Activated T-cell treated with anti-CD3 and anti-CD28 coated beads, Interleukin-2, amount 50 U/mL, for 4 hours (primary cell): ENCODE measurements around the gene ST7. TPM values are rescaled to one million over a fixed set of nuclear protein-coding genes. Genes with fewer than 3 reads are reported as not detected.

Source experiments
- ATAC-seq, 2 donors: fragments of 200-7000 bp; cut with Tn5 transposase; one replicate each; pipeline ENCODE4 v1.10.0; 2021
- DNase-seq: peaks from one replicate; pipeline ENCODE4 v3.0.0-alpha.2; 2020
- H3K27me3 Mint-ChIP-seq: one replicate; pipeline ENCODE4 v1.8.0; 2021; ENCODE audit warnings: low read depth, mixed read lengths
- H3K36me3 Mint-ChIP-seq: one replicate; pipeline ENCODE4 v1.8.0; 2022; ENCODE audit warnings: mixed read lengths; ENCODE audit not compliant: insufficient read depth
- H3K4me1 Mint-ChIP-seq: one replicate; pipeline ENCODE4 v1.8.0; 2021; ENCODE audit warnings: low read depth, mixed read lengths
- H3K4me3 Mint-ChIP-seq: one replicate; pipeline ENCODE4 v1.8.0; 2021; ENCODE audit warnings: mild to moderate bottlenecking, moderate library complexity, mixed read lengths
- H3K9me3 Mint-ChIP-seq: one replicate; pipeline ENCODE4 v1.8.0; 2021; ENCODE audit warnings: mixed read lengths
- total RNA-seq, 3 donors: library from RNA; stranded (reverse); gene quantifications; one replicate each; pipeline ENCODE4 v1.2.1, GENCODE V29; 2021

ST7 gene, protein sequence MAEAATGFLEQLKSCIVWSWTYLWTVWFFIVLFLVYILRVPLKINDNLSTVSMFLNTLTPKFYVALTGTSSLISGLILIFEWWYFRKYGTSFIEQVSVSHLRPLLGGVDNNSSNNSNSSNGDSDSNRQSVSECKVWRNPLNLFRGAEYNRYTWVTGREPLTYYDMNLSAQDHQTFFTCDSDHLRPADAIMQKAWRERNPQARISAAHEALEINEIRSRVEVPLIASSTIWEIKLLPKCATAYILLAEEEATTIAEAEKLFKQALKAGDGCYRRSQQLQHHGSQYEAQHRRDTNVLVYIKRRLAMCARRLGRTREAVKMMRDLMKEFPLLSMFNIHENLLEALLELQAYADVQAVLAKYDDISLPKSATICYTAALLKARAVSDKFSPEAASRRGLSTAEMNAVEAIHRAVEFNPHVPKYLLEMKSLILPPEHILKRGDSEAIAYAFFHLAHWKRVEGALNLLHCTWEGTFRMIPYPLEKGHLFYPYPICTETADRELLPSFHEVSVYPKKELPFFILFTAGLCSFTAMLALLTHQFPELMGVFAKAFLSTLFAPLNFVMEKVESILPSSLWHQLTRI
- total RNA-seq: 10 to 100 TPM in 1 of 3 donors, 1 to 10 TPM in 2; 7.7 to 10.5 (median 10.0) TPM

DNA sequence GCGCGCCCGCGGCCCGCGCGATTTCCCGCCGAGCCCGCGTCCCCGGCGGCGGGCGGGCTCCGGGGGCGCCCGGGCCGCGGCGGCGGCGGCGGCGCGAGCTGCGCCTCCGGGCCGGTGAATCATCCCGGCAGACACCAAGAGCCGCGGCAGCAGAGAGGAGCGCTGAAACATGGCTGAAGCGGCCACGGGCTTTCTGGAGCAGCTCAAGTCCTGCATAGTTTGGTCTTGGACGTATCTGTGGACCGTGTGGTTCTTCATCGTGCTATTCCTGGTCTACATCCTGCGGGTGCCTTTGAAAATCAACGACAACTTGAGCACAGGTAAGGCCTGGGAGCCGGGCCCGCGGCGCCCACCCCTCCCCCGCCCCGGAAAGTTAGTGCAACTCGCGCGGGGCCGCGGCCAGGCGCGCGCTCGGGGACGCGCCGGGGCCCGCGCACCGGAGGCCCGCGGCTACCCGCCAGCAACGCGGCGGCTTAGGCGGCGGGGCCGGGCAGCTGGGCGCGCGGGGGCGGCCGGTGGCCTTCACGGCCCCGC, at the start of gene ST7:
Gene ST7, plus strand, starts transcription at position 130 of the 534 bp plus-strand sequence. Its CDS starts 40 bp downstream, at position 170.
- Mint-ChIP-seq H3K36me3 (no peaks in the 10 kb centered on the region), H3K4me3 (peak within 1 kb of the TSS; percentile 93), H3K27me3 (no peaks in the 10 kb centered on the region), H3K4me1 (peaks cover 27% of the 10 kb centered on the region), H3K9me3 (no peaks in the 10 kb centered on the region)
- DNase-seq: peak; percentile 62
- ATAC-seq: peak; percentile 89 to 91

- peaks cover 47% of the 10 kb centered on the region for H3K36me3 Mint-ChIP-seq
- no peak for ATAC-seq
- no peaks in the 10 kb centered on the region for H3K27me3 Mint-ChIP-seq
- H3K4me3 Mint-ChIP-seq: no peak overlapping the region
- no peaks in the 10 kb centered on the region for H3K9me3 Mint-ChIP-seq
- DNase-seq: no peak
- peaks cover 1% of the 10 kb centered on the region for H3K4me1 Mint-ChIP-seq
Measured at GRCh38 chr7:116906391-116906790, 46.9 kb upstream of the ST7 start.

DNA sequence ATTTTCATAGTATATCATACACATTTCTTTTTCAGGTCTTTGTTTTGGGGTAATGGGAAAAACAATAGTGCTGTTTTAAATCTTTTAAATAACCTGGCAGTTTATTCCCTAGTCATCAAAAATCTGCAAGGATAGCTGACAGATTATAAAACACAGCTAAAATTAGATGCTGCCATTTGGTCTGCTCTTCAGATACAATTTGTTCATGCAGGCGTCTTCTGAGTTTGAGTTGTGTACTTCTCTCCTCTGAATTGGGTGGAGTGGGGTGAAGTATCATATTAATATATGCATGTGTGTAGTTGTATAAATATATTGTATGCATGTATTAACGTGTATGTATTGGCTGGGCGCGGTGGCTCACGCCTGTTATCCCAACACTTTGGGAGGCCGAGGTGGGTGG, 42.9 kb upstream of the ST7 start:
- Mint-ChIP-seq H3K4me1 (no peaks in the 10 kb centered on the region), H3K9me3 (no peaks in the 10 kb centered on the region), H3K27me3 (no peaks in the 10 kb centered on the region), H3K4me3 (no peak overlapping the region), H3K36me3 (peaks cover 49% of the 10 kb centered on the region)
- DNase-seq (no peak), ATAC-seq (no peak)

- H3K36me3 Mint-ChIP-seq: peaks cover 42% of the 10 kb centered on the region
- H3K27me3 Mint-ChIP-seq: no peaks in the 10 kb centered on the region
Measured at GRCh38 chr7:116911801-116912200, 41.5 kb upstream of the ST7 start.

DNA sequence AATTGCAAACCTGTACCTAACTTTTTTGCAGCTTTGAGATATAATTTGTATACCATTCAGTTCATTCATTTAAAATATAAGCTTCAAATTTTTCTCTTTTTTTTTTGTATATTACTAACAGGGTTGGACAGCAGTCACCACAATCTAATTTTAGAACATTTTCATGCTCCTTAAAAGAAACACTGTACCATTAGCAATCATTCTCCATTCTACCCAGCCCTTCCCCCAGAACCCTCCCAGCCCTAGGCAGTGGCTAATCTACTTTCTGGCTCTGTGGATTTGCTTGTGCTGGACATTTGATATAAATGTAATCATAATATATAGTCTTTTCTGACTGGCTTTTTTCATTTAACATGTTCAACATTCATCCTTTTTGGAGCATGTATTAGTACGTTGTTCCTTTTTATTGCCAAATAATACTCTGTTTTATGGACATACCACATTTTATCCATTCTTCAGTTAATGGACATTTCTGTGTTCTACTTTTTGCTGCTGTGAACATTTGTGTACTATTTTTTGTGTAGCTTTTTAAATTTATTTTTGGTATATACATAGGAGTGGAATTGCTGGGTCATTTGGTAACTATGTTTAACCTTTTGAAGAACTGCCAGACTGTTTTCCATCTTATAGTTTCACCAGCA, 40.9 kb upstream of the ST7 start:
- Mint-ChIP-seq H3K4me3 (no peak overlapping the region), H3K9me3 (no peaks in the 10 kb centered on the region), H3K36me3 (peaks cover 44% of the 10 kb centered on the region), H3K4me1 (no peaks in the 10 kb centered on the region), H3K27me3 (no peaks in the 10 kb centered on the region)
- DNase-seq (no peak), ATAC-seq (no peak)

More at GRCh38 chr7:116911801-116912200, 41.5 kb upstream of the ST7 start:
- DNase-seq (no peak), ATAC-seq (no peak)
- no peaks in the 10 kb centered on the region for H3K9me3 Mint-ChIP-seq
- H3K4me1 Mint-ChIP-seq: no peaks in the 10 kb centered on the region
- no peak overlapping the region for H3K4me3 Mint-ChIP-seq

- Mint-ChIP-seq H3K36me3 (peaks cover 32% of the 10 kb centered on the region), H3K4me1 (no peaks in the 10 kb centered on the region), H3K4me3 (no peak overlapping the region), H3K9me3 (no peaks in the 10 kb centered on the region), H3K27me3 (no peaks in the 10 kb centered on the region)
- ATAC-seq: no peak
- no peak for DNase-seq
Measured at GRCh38 chr7:116918704-116919103, 34.6 kb upstream of the ST7 start.

- H3K27me3 Mint-ChIP-seq: no peaks in the 10 kb centered on the region
- no peak overlapping the region for H3K4me3 Mint-ChIP-seq
- DNase-seq: no peak
- H3K36me3 Mint-ChIP-seq: peaks cover 25% of the 10 kb centered on the region
- H3K4me1 Mint-ChIP-seq: no peaks in the 10 kb centered on the region
- H3K9me3 Mint-ChIP-seq: no peaks in the 10 kb centered on the region
- ATAC-seq: no peak
Measured at GRCh38 chr7:116920359-116920758, 32.9 kb upstream of the ST7 start.

DNA sequence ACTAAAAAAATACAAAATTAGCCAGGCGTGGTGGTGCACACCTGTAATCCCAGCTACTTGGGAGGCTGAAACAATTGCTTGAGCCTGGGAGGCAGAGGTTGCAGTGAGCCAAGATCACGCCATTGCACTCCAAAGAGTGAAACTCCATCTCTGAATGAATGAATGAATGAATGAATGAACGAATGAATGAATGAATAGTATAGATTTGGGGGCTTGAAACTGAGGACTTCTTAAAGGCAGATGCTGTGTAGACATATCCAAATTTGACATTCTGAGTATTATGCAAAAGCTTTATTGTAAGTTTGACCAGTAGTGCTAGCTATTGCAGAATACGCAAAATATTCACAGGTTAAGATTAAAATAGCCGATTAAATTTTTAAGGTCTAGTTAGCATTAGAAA, 30.8 kb upstream of the ST7 start:
- no peak for ATAC-seq
- H3K36me3 Mint-ChIP-seq: peaks cover 19% of the 10 kb centered on the region
- H3K27me3 Mint-ChIP-seq: no peaks in the 10 kb centered on the region
- H3K9me3 Mint-ChIP-seq: no peaks in the 10 kb centered on the region
- no peak overlapping the region for H3K4me3 Mint-ChIP-seq
- H3K4me1 Mint-ChIP-seq: no peaks in the 10 kb centered on the region
- no peak for DNase-seq

GRCh38 chr7:116924741-116925140, 28.6 kb upstream of the ST7 start:
- Mint-ChIP-seq H3K27me3 (no peaks in the 10 kb centered on the region), H3K36me3 (peaks cover 10% of the 10 kb centered on the region), H3K4me3 (no peak overlapping the region), H3K9me3 (no peaks in the 10 kb centered on the region), H3K4me1 (no peaks in the 10 kb centered on the region)
- no peak for ATAC-seq
- DNase-seq: no peak

DNA sequence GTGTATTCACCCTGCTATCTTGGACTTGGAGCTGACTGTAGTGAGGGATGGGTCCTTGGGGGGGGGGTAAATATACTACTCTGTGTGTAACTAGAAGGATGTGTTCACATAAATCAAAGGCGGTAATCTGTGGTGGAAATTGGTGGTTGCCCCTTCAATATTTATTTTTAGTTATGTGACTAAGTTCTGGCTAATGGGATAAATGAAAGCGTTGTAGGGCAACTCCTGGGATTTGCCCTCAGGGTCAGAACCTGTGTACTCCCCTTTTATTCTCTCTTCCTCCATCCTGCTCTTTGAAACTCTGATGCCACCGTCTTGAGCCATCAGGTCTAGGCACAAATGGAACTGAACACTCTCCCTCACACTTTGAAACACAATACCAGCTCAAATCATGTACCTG, 24.3 kb upstream of the ST7 start:
- no peaks in the 10 kb centered on the region for H3K36me3 Mint-ChIP-seq
- H3K9me3 Mint-ChIP-seq: no peaks in the 10 kb centered on the region
- H3K4me1 Mint-ChIP-seq: peaks cover 6% of the 10 kb centered on the region
- ATAC-seq (no peak), DNase-seq (no peak)
- H3K27me3 Mint-ChIP-seq: peaks cover 2% of the 10 kb centered on the region
- no peak overlapping the region for H3K4me3 Mint-ChIP-seq

DNA sequence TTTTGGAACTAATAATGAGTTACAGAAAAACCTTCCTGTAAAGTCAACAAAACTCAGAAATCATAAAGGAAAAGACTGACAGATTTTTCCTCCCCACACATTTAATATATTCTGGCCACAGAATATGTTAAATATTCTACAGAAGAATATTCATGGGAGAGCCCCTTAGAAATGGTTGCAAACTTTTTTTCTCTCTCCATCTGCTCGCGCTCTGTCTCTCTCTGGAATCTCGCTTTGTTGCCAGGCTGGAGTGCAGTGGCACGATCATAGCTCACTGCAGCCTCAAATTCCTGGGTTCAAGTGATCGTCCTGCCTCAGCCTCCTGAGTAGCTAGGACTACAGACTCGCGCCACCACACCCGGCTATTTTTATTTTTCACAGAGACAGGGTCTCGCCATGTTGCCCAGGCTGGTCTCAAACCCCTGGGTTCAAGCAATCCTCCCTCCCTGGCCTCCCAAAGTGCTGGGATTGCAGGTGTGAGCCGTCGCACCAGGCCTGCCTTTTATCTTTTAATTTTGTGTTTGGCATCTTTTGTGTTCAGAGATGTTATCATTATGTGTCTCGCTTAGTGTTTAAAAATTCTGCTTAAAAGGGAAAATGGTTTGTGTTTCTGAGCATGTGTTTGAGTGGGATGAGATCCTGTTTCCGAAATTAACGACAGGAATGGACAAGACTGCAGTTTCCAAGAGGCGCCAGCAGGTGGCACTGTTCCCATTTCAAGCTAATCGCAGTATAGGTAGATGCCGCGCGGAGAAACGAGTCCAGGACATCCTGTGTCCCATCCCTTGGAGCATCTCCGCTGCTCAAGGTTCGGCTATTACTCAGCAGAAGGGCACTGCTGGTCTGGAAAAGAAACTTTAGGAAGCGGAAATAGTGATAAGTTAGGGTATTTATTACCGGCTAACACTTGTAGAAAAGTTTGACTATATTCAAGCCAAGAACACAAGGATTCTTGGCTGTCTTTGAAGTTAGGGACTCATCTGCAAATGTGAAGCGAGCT, 23.1 kb upstream of the ST7 start:
- Mint-ChIP-seq H3K4me3 (no peak overlapping the region), H3K27me3 (peaks cover 7% of the 10 kb centered on the region), H3K9me3 (no peaks in the 10 kb centered on the region), H3K4me1 (peaks cover 6% of the 10 kb centered on the region), H3K36me3 (no peaks in the 10 kb centered on the region)
- DNase-seq: peak; percentile 75
- ATAC-seq: peak; percentile 88 to 93

DNA sequence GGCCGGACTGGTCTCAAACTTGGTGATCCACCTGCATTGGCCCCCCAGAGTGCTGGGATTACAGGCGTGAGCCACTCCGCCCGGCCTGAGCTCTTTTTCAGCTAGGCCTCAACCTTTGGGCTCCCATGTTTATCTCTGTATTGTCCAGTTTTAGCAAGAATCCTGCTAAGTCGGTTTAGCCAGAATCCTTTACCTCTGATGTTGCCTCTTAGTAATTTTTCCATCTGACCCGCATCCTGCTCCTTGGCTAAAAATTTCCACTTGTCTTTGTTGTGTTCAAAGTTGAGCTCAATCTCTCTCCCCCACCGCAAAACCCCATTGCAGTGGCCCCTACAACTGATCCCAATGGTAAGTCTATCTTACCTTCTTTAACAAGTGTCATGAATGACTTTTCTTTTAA, 20.7 kb upstream of the ST7 start:
- Mint-ChIP-seq H3K9me3 (no peaks in the 10 kb centered on the region), H3K27me3 (peaks cover 20% of the 10 kb centered on the region), H3K4me1 (peaks cover 6% of the 10 kb centered on the region), H3K36me3 (no peaks in the 10 kb centered on the region), H3K4me3 (no peak overlapping the region)
- DNase-seq: no peak
- ATAC-seq: no peak

DNA sequence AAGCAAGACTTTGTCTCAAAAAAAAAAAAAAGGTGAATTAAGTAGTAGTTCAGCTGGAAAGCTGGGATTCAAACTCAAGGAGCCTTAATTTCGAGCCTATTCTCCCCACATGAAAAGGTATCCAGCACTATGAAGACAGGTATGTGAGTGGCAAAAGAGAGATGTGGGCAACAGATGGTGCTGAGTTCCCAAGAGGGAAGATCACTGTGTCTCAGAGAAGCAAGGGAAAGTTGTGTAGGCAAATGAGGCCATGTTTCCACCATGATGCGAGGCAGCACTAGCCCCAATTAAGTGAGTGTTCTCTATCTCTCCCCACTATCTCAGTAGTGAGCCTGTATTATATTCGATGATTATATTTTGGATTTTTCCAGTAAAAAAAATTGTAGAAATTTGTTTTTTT, 19.8 kb upstream of the ST7 start:
- no peaks in the 10 kb centered on the region for H3K36me3 Mint-ChIP-seq
- ATAC-seq: no peak
- no peaks in the 10 kb centered on the region for H3K9me3 Mint-ChIP-seq
- DNase-seq: no peak
- peaks cover 25% of the 10 kb centered on the region for H3K27me3 Mint-ChIP-seq
- peaks cover 6% of the 10 kb centered on the region for H3K4me1 Mint-ChIP-seq
- H3K4me3 Mint-ChIP-seq: no peak overlapping the region

GRCh38 chr7:116934580-116934979, 18.7 kb upstream of the ST7 start:
- ATAC-seq (no peak), DNase-seq (no peak)
- Mint-ChIP-seq H3K4me3 (no peak overlapping the region), H3K4me1 (peaks cover 6% of the 10 kb centered on the region), H3K9me3 (no peaks in the 10 kb centered on the region), H3K27me3 (peaks cover 25% of the 10 kb centered on the region), H3K36me3 (no peaks in the 10 kb centered on the region)
